GM19035 (cell line): ENCODE data around the gene MLLT6.

ENCODE experiments used
- ATAC-seq: cut with Tn5 transposase; IDR thresholded peaks from one replicate; pipeline ENCODE4 v1.9.1; 2021; ENCODE audit not compliant: unreplicated experiment

Gene MLLT6

DNA sequence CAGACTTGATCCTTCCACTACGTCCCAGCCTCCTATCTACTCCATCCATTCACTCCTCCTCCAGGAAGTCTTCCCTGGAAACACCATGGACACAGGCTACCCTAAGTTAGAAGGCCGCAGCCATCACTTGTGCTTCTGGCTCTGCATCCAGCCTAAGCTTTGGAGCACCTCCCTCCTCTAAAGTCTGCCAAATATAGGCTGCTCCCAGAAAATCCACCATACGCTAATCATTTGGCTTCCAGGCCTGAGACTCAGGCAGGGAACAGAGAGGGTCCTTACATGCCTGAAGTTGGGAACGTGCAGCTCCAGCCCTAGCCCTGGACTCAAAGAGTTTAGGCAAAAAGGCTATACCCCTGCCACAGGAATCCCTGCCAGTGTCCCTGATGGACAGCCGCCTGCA is 36.4 kb downstream of the MLLT6 start:
- no peak for ATAC-seq

DNA sequence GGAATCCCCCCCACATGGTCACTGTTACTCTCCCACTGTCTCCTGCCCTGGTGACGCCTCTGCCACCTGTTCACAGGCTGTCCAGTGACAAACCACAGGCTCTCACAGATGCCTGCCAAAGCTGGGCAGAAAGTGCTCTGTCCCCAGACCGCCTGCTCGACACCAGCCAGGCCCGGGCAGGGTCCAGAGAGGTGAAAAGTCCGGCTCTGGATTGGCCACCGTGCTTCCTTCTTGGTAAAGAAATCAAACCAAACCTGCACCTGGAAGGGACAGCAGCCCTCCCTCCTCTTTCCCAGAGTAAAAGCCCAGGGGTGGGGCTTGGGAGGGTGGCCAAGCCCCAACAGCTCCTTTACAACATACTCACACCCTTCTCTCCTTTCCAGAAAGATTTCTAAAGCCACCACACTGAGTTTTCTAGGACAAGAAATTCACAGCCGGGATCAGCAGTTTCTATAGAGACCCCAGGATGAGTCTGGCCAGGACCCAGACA is 36.9 kb downstream of the MLLT6 start:
- no peak for ATAC-seq

DNA sequence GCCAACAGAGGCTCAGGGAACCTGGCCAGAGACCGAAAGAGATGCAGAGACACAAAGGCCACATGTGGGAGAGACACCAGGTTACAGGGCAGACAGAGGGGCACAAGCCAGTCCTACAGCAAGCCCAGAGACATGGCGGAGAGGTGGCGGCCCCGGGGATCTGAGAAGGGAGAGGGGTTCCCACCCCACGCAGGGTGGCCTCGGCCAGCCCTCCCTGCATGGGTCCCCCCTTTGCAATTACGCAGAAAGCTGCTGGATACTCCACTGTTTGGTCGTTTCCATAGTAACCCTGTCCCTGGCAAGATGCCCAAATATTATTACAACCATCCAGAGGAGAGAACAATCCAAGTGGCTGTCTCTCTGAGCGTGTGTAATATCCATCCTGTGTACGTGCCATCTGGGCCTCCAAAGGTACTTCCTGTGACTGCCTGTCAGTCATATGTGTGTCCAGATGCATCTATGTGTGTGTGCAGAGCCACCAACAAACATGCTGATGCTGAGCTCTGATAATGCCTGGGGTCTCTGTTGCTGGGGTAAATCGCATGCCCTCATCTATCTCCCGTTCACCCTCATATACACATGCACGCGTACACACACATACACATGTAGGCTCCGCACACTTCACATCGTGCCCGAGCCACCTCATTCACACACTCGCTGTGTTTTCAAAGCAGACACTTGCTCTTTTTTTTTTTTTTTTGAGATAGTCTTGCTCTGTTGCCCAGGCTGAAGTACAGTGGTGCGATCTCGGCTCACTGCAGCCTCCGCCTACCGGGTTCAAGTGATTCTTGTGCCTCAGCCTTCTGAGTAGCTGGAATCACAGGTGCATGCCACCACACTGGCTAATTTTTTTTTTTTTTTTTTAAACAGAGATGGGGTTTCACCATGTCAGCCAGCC is 37.6 kb downstream of the MLLT6 start:
- ATAC-seq, result no peak

DNA sequence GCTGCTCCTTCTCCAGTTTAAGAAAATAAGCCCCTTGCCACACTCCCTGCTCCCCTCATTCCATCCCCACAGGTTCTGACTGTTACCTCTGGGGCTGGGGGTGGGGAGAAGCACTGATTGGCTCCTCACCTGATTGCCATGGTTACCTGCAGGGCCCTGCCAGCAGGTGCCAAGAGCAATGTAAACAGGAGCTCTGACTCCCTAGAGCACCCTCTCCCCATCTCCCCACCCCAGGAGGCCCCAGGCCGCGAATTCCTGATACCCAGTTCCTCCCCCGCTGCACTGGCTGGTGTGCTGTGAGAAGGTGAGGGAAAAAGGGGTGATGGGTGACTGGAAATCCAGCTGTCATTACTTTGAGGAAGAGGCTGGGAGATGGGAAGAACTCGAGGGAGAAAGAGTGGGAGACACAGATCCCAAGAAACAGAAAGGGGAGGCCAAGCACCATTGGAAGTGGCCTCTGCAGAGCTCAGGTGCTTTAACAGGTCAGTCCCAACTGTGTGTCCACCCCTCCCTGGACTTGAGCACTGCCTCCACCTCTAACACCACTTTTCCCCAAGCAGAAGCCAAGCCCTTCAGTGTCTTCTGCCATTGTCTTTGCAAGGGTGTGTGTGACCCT is 38.6 kb downstream of the MLLT6 start:
- no peak for ATAC-seq

DNA sequence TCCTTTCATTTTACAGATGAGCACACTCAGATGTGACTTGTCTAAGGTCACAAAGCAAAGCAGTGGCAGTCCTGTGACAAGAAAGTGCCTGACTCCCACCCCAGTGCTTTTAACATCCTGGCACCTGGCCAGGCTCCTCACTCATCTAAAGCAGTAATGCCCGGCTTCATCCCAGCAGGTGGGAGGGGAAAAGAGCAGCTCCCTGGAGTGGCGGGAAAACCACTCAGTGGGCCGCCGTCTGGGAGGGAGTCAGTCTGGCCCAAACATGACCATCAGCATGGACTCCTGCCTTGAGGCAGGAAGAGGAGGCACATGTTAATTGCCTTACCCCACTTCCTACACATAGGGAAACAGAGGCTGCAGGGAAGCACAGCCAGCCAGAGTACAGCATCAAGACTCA is 40.5 kb downstream of the MLLT6 start:
- no peak for ATAC-seq

DNA sequence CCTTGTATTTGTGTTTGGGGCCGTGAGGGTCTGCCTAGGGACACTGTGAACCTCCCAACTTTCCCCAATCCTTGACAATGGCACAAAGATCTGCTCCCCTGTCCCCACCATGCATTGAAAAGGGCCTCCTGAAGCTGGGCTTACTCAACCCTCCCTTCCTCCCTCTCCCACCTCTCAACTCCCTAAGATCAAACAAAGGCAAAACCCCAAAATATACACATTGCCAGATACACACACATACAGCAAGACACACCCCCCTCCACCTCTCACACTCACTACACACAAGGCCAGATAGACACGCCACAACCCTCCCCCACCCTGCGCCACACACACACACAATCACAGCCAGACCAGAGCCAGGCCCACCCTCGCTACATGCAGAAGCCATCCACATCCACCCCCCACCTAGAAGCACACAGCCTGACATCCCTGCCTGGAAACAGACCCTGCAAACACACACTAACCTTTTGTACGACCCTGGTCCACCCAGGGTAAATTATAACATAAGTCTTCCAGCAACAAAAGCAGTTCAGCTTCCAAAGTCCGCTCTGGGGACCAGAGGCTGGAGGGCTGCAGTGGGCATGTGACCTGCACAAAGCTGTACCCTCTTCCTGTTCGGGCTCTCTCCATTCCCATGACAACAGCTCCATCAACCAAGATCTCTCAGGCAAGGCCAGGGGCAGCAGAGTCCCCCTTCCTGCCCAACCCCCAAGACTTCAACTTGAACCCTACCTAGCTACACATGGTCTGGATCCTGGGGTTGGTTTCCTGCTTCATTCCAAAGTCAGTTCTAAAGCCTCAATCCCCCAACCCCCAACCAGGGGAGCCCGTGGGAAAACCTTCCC is 41.2 kb downstream of the MLLT6 start:
- ATAC-seq, result no peak

DNA sequence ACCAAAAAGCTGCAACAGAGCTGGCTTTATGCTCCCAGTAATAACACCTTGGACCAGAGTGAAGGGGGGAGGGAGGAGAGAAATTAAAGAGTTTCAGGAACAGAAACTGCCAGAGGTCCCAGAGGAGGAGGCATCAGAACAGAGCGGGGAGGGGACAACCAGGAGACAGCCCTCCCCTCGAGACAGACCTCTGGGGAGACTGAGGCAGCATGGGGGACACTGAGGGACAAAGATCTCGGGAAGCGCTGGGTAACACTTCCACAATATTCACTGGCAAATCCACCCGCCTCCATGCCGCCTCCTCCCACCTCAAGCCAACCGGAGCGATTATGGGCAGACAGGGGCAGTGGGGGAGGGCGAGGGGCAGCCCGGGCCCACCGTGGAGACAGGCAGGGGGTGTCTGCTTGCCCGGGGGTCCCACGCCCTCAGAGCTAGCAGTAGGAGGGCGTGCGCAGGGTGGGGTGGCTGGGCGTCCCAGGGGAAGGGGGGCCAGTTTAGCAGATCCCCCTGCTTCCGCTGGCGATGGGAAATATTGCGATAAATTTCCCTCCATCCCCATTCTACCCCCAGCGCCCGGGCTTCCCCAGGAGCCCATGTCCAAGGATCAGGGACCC is 41.9 kb downstream of the MLLT6 start:
- ATAC-seq, result no peak

DNA sequence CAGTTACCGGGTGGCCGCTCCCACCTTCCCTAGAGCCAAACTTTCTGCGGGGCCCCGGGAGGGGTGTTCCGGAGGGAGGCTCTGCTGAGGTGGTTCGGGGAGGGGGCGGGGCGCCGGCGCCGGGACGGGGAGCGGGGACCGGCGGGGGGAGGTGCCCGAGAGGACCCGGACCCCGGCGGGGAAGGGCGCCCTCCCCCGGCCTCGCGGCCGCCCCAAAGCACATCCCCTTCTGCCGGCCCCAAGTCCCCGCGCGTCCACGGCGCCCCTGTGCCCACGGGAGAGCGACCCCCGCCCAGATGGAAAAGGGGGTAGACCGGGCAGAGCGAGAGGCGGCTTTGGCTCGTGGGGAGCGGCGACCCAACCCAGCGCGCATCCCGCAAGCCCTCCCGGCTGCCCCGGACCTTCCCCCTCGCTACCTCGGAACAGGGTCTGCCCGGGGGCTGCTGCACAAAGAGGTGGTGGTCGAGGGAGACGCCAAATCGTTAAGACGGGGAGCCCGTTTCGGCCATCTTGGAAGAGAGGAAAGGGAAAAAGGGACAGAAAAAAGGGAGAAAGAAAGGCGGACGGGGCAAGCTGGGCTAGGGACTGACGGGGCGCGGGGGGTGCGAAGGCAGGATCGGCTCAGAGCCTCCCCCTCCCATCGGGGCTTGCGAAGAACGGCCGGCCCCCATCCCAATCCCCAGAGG is 42.5 kb downstream of the MLLT6 start:
- ATAC-seq, result no peak

DNA sequence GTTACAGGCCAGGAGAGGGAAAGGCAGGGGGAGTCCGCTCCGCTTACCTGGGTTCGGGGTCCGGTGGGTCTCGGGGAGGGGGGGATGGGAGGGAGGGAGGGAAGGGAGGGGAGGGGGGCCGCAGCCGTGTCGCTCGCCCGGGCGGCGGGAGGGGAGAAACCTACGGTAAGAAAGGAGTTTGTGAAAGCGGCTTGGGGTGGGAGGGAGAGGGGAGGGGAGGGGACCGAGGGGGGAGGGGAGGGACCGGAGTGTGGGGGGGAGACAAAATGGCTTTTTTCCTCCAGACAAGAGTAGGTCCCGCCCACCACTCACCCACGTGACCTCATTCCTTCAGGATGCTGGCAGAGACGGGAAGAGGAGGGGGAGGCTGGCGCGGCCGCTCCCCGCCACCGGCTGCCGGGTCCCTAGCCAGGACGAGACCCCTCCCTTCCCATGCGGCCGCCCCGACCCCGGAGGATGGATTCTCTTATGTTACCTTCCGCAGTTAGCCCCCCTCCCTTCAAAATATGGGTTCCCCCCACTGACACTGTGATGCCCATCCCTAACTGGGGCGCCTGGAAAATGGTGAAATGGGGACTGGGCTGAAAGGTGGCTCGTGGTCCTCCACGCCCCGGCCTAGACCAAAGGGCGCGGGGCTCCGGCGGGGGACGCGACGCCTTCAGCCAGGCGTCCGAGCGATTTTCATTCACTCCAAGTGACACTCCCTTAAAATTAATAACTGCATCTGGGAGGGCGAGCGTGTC is 43.2 kb downstream of the MLLT6 start, which contains the start of gene PCGF2:
PCGF2 (minus strand) TSS at position 188 of the 743 bp plus-strand sequence. CDS start 7,934 bp downstream, outside the sequence.
- no peak for ATAC-seq

DNA sequence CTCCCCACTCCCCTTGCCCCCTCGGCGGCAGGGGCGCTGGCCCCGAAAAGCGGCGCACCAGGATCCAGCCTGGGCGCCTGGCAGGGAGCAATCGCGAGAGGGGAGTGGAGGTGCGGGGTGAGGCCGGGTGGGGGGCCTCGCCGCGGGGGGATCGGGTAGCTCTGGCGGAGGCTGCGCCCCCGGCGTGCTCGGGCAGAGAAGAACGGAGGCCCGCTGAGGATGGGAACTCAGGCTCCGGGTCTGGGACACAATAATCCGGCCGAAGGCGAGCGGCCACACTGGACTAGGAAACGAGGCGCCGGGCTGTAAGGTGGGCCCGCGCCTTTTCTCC is 43.8 kb downstream of the MLLT6 start:
- ATAC-seq, result no peak

DNA sequence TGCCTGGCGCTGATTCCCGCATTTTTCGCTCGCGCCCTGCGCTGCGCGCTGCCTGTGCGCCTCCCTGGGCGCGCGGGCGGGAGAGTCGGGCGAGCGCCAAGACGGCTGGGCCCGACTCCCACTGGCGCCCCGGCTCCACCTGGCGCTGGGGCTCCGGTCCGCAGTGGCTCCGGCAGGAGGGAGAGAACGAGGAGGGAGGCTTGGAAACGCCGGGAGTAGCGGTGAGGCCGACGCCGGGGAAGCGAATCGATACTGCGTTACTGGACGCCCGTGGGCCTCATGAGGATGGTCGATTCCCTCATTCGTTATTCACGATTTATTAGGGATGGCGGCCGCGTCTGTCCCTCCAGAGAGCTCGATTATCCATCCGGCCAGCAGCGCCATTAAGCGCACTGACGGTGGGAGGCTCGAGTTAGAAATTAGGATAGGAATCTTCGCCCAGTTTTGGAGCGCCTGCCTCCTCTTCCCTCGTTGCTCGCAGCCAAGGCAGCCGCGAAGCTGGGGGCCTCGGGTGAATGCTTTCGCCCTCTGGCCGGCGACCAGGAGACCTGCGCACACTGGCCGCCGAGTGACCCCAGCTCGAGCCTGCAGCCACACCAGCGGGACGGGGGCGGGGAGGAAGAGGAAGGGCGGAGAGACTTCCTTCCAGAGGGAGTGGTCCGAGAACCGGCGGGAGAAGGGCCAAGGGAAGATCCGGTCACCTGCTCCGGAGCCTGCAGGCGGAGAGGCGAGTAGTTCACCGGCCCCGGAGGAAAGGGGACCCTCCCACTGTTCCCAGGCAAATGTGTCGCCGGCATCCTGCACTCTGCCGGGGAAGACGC is 44.4 kb downstream of the MLLT6 start:
- no peak for ATAC-seq

DNA sequence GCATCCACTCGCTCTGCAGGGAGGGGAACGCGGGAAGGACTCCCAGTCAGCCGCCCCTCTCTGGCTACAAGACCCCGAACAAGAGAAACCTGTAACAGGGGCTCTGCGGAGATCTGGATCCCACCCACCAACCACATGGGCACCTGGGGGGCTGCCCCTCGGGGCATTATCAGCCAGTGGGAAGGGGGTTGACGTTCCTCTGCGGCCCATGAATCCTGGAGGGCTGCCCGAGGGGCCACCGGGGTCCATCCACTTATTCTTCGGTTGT is 44.9 kb downstream of the MLLT6 start:
- ATAC-seq, result no peak

DNA sequence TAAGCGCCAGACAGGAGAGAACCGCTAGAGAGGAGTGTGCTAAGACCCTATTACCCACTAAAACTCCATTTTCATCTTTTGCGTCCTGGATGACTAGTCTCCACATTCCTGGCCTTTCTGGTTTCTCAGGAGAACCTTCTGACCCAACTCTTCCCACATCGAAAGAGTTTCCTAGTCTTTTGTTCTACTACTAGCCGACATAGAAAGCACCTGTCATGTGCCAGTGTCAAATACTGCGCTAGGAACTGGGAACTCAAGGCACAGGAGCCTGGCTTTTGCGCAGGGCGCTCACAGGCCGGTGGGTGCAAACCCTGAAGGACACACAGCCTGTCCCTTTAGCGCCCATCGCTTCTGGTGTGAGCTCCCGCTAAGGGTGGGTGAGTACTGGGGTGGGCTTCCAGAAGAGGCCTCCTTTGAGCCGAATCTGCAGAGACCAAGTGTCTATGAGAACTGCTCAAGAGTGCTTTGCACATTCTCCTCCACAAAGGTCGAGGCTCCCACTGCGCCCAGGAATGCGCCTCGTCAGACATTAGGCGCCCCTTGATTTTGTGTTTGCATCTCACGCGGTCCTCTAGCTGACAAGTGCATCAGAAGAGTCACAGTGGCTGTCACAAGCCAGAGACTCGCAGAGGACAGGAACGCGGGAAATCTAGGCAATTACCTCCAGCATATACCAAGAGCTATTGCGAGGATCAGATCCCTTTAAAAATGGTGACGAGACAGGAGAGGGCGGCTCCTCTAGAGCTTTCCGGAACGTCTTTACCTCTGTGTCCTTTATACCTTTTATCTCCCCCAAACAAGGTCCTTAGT is 45.4 kb downstream of the MLLT6 start:
- no peak for ATAC-seq

DNA sequence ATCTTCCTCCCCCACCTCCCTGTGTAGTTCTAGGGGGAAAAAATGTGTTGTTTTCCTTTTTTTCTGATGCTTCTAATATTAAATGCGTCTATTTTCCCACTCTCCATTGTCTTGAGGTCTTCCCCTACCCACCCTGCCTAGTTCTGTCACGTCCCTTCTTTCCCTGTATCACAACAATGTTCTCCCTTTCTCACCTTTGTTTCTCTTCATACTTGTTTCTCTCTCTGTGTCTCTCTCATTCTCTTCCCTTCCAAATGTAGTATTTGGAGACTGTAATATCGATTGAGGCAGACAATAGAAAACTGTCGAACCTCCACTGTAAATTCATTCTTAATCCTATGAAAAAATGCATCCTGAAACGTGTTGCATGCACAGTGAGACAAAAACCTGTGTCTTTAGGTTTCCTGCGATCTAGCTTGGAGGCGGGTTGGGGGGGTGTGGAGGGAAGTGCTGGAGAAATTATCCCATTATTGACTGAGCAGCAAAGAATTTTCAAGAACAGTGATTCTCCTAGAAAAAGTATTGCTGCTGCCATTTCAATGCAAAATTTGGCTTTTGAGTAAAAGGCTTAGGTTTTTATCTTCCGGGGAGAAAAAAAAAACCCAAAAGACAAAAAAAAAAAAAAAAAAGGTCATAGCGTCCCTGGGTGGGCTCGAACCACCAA is 46.2 kb downstream of the MLLT6 start:
- no peak for ATAC-seq

DNA sequence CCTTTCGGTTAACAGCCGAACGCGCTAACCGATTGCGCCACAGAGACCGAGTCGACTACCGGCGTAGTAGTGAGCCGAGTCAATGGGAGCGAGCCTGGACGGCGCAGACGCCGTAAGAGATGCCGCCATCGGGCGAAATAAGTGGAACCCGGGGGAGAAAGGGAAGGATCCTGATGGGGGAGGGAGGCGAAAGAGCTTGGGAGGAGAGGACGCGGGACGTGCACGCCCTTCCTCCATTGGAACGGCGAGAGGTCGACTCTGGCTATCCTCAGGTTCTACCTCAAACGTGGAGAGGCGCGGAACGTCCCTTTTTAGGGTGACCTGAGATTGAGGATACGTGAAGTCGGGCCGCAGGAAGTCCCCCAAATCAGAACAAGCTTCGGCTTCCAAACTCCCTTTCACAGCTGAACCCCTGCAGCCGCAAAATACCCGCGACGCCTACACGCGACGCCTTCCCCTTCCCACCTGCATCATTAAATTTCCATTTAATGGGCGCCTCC is 46.8 kb downstream of the MLLT6 start:
- ATAC-seq, result peak; percentile 26

DNA sequence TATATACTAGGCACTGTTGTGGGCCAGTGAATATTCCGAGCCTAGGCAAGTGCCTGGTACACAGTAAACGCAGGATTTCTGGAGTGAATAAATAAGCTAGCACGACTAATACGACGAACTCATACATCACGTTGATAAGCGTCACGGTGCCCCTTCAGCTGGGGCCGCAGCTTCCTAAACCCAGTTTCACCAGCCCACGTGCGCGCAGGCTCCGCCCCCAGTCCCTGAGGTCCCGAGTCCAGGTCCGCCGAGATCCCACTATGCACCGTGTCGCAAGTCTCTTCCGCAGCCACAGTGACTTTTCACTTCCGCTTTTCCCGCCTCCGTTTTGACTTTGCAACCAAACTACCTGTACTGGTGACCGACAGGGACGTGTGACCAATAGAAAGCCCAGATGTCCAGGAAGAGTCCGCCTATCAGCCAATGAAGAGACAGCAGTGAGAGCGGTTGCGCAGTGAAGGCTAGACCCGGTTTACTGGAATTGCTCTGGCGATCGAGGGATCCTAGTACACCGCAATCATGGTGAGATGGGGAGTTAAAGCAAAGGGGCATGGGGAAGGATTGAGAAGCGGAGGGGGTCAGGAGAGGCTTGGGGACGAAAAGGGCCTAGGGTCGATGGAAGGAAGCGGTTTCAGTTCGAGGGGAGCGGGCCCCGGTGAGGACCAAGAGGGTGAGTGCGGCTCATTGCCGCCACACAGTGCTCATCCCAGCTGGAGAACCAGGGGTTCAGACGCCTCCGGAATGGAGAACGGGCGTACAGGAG is 47.4 kb downstream of the MLLT6 start, which contains the start of gene PSMB3:
PSMB3 (plus strand) TSS at position 434 of the 763 bp plus-strand sequence; CDS start at position 520, 86 bp downstream.
- ATAC-seq, result peak; percentile 95

DNA sequence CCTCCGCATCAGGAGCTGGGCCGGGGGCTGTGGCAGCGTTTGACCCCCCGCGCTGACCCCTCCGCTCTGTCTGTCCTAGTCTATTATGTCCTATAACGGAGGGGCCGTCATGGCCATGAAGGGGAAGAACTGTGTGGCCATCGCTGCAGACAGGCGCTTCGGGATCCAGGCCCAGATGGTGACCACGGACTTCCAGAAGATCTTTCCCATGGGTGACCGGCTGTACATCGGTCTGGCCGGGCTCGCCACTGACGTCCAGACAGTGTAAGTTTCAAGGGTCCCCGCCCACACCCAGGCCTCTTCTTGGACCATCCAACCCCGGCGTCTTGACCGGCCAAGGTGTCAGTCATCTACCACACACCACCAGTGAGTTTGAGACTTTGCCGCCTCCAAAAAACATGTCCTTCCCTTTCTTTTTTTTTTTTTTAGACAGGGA is 48.0 kb downstream of the MLLT6 start:
- no peak for ATAC-seq
